OCI-LY3 (cell line): Measurements from ENCODE around the gene TMC7.

Experiments
- CTCF ChIP-seq: fragments of 200-600, 300-600 bp; sonication (generic); IDR thresholded peaks from 2 replicates; pipeline ENCODE4 v1.5.1; 2014; ENCODE audit warnings: antibody characterized with exemption, low read length, low read depth
- EZH2phosphoT487 ChIP-seq: fragments of 200-600 bp; shearing (Covaris generic); IDR thresholded peaks from 2 replicates; pipeline ENCODE4 v1.6.1; 2018; ENCODE audit warnings: antibody characterized with exemption, mixed run types, low read depth

- TF ChIP-seq CTCF (no peak), EZH2phosphoT487 (no peak)
These were observed 24.8 kb downstream of the TMC7 start for GRCh38 chr16:19008245-19009169.
